DMS 273 treated with DMSO at 0.1 percent for 48 hours (cell line): Measurements from ENCODE around the gene SNX18.

ENCODE experiments used
- DNase-seq: peaks from one replicate; lab custom pipeline; 2025; lab: John Stamatoyannopoulos, UW

Gene SNX18

DNA sequence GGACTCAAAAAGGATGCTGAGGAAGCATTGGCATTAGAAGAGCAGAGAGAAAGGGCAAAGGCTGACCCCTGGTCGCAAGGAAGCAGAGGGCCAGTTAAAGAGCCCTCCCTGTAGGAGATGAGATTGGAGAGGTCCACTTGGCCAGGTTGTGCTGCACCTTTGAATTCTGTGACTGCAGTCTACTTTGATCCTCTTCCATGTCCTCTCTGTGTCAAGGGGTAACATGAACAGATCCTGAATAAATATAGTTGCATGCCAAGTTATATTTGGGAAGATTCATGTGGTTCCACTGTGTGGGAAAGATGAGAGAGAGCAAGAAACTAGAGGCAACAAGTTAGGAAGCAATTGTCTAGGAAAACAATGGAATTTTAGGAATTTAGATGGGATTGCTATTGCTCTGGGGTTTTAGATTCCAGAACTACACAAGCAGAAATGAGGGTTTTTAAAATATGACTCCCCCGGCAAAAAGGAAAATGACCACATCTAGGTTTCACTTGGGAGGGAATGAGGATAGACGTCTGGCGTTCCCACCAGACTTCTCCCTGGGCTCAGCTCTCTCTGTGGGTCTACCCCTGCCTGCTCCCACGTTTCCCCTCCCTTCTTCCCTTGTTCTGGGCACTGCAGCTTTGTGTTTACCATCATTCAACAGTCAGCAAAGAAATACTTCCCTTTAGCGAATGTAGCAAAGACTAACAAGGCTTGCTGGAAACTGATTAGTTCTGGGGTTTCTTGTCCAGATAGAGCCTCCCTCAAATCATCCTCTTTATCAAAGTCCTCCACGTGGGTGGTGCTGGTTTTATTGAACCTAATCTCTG is 63.6 kb downstream of the SNX18 start:
- no peak for DNase-seq

- DNase-seq, result no peak
Observed at GRCh38 chr5:54581831-54582548, 64.4 kb downstream of the SNX18 start.

DNA sequence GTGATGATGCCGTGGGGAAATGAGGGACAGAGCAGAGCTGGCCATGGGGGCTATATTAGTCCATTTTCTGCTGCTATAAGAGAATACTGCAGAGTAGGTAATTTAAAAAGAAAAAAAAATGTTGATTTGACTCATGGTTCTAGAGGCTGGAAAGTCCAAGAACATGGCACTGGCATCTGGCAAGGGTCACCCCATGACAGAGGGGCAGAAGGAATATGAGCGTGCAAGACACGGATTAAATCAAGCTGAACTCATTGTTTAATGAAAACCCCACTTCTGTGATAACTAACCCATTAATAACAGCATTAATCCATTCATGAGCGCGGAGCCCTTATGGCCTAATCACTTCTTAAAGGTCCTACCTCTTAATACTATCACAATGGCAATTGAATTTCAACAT is 68.8 kb downstream of the SNX18 start:
- no peak for DNase-seq

- no peak for DNase-seq
Observed at GRCh38 chr5:54589786-54590185, 72.2 kb downstream of the SNX18 start.

DNA sequence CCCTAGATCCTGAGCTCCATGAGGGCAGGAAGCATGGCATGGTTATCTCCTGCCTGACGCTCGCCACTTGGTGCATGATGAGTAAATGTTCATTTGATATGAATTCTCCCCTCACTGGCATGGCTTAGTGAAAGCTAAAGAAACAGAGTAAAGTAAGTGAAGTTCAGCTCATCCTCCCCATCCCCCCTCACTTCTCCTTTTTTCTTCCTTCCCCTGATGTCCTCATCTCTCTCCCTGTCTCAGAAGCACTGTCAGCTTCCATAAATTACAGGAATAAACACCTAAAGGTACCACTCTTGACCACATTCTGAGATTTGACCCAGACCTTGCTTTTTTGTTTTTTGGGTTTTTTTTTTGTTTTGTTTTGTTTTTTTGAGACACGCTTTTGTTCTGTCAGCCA is 73.3 kb downstream of the SNX18 start:
- no peak for DNase-seq

DNA sequence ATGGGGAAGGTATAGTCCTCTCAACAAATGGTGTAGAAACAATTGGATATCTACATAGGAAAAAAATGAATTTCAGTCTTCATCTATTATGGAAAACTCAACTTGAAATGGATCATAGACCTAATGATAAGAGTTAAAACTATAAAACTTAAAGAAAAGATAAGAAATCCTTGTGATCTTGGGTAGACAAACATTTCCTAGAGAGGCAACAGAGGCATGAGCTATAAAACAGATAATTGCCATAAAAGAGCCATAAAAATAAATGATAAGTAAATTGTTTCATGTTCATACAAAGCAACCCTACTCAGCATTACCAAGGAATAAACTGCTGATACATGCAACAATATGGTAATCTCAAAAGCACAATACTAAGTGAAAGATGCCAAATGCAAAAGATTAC is 76.2 kb downstream of the SNX18 start:
- DNase-seq, result no peak

DNA sequence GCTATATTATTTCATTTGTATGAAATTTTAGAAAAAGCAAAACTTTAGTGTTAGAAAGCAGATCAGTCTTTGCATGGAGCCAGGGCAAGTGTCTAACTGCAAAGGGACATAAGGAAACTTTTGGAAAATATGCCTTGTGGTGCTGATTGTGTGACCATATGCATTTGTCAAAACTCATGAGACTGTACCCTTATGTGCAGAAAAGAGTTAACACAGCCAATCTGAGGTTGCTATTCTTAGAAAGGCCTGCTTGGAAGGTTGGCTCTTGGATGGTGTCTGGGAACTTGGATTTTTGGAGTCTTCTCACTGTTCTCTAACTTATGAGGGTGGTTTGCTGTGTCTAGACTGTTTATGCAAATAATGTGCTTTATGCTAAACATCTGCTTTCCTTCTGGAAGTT is 76.6 kb downstream of the SNX18 start:
- no peak for DNase-seq

DNA sequence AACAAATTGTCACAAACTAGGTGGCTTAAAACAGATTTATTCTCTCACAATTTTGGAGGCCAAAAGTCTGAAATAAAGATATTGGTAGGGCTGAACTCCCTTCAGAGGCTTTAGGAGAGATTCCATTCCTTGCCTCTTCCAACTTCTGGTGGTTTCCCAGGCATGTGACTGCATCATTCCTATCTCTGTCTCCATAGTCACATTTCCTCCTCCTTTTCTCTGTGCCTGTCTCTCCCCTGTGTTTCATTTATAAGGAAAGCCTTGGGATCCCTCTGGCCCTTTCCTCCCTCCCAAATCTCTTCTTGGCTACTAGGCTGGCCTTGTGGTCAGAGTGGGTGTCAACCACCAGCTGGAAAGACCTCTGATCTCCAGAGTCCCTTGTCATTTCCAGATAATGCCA is 78.2 kb downstream of the SNX18 start:
- DNase-seq, result no peak
